ENCODE data around the gene AUTS2. TPM values are rescaled to one million over a fixed set of nuclear protein-coding genes. Genes with fewer than 3 reads are reported as not detected.

AUTS2 gene
- total RNA-seq, 1 experiment from 2014 or later, result 50.0 TPM

DNA sequence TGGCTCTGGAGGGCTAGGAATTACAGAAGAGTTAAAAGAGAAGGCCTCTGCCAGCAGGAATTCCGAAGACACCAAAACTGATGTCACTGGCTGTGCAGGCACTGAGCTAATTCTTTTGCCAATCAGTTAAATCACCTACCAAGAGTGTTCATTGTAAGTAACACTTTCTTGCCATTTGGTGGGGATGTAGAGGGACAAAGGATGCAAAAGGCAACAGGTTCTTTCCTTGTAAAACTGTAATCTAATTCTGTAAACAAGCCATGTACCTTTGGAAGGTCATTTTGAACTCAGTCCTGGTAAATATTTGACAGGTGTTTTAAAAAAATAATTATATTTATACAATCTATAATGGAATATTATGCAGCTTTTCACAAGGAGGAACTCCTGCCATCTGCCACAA, 438.4 kb downstream of the AUTS2 start:
- DNase-seq (ENCODE audit: low spot score) (no peak), ATAC-seq (no peak)
- POLR2A ChIA-PET, result no interaction called here
- H3K4me3 Mint-ChIP-seq, result no peak overlapping the region
- H3K9me3 Mint-ChIP-seq, result no peaks in the 10 kb centered on the region
- TF ChIP-seq ZNF512 (CRISPR knock-in tag; IDR thresholded peaks at IDR 0.05; ENCODE audit: borderline replicate concordance) (no peak), ELF4 (CRISPR knock-in tag; IDR thresholded peaks at IDR 0.05; ENCODE audit: low read depth) (no peak), ZNF232 (CRISPR knock-in tag; IDR thresholded peaks at IDR 0.05) (no peak), ATF2 (CRISPR knock-in tag; IDR thresholded peaks at IDR 0.05; ENCODE audit: borderline replicate concordance, low read depth) (no peak), NFATC4 (CRISPR knock-in tag; IDR thresholded peaks at IDR 0.05) (no peak), NR2C2 (CRISPR knock-in tag; IDR thresholded peaks at IDR 0.05) (no peak), OVOL2 (CRISPR knock-in tag; IDR thresholded peaks at IDR 0.05; ENCODE audit: borderline replicate concordance) (no peak), SMAD3 (CRISPR knock-in tag; IDR thresholded peaks at IDR 0.05; ENCODE audit: borderline replicate concordance) (no peak), STAT6 (CRISPR knock-in tag; conservative IDR thresholded peaks at IDR 0.05; ENCODE audit: low read depth) (no peak), ZNF138 (CRISPR knock-in tag; conservative IDR thresholded peaks at IDR 0.05) (no peak), FOXP1 (CRISPR knock-in tag; IDR thresholded peaks at IDR 0.05; ENCODE audit: borderline replicate concordance) (no peak), IRF1 (CRISPR knock-in tag; IDR thresholded peaks at IDR 0.05) (no peak), KAT7 (CRISPR knock-in tag; IDR thresholded peaks at IDR 0.05; ENCODE audit: borderline replicate concordance) (no peak), MXD4 (CRISPR knock-in tag; IDR thresholded peaks at IDR 0.05; ENCODE audit: borderline replicate concordance) (no peak), ZNF317 (CRISPR knock-in tag; IDR thresholded peaks at IDR 0.05; ENCODE audit: borderline replicate concordance, low read depth) (no peak)
- TF ChIP-seq, protein P1, sequence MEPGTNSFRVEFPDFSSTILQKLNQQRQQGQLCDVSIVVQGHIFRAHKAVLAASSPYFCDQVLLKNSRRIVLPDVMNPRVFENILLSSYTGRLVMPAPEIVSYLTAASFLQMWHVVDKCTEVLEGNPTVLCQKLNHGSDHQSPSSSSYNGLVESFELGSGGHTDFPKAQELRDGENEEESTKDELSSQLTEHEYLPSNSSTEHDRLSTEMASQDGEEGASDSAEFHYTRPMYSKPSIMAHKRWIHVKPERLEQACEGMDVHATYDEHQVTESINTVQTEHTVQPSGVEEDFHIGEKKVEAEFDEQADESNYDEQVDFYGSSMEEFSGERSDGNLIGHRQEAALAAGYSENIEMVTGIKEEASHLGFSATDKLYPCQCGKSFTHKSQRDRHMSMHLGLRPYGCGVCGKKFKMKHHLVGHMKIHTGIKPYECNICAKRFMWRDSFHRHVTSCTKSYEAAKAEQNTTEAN (CRISPR knock-in tag; IDR thresholded peaks at IDR 0.05), result no peak
- TF ChIP-seq, protein P2, sequence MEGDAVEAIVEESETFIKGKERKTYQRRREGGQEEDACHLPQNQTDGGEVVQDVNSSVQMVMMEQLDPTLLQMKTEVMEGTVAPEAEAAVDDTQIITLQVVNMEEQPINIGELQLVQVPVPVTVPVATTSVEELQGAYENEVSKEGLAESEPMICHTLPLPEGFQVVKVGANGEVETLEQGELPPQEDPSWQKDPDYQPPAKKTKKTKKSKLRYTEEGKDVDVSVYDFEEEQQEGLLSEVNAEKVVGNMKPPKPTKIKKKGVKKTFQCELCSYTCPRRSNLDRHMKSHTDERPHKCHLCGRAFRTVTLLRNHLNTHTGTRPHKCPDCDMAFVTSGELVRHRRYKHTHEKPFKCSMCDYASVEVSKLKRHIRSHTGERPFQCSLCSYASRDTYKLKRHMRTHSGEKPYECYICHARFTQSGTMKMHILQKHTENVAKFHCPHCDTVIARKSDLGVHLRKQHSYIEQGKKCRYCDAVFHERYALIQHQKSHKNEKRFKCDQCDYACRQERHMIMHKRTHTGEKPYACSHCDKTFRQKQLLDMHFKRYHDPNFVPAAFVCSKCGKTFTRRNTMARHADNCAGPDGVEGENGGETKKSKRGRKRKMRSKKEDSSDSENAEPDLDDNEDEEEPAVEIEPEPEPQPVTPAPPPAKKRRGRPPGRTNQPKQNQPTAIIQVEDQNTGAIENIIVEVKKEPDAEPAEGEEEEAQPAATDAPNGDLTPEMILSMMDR (IDR thresholded peaks at IDR 0.05), result no peak
- TF ChIP-seq, protein P3, sequence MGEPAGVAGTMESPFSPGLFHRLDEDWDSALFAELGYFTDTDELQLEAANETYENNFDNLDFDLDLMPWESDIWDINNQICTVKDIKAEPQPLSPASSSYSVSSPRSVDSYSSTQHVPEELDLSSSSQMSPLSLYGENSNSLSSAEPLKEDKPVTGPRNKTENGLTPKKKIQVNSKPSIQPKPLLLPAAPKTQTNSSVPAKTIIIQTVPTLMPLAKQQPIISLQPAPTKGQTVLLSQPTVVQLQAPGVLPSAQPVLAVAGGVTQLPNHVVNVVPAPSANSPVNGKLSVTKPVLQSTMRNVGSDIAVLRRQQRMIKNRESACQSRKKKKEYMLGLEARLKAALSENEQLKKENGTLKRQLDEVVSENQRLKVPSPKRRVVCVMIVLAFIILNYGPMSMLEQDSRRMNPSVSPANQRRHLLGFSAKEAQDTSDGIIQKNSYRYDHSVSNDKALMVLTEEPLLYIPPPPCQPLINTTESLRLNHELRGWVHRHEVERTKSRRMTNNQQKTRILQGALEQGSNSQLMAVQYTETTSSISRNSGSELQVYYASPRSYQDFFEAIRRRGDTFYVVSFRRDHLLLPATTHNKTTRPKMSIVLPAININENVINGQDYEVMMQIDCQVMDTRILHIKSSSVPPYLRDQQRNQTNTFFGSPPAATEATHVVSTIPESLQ (CRISPR knock-in tag; IDR thresholded peaks at IDR 0.05), result no peak
- CTCF ChIA-PET, result no interaction called here
- H3K27me3 Mint-ChIP-seq (ENCODE audit: low read depth), result peaks cover 17% of the 10 kb centered on the region
- H3K4me1 Mint-ChIP-seq, result peaks cover 9% of the 10 kb centered on the region
- H3K27ac Mint-ChIP-seq, result no peak overlapping the region
- no peaks in the 10 kb centered on the region for H3K36me3 Mint-ChIP-seq
